ENCODE measurements around the gene CEACAM18. TPM values are rescaled to one million over a fixed set of nuclear protein-coding genes. Genes with fewer than 3 reads are reported as not detected.

Gene CEACAM18
- not detected for total RNA-seq

- no peaks in the 10 kb centered on the region for H3K27me3 ChIP-seq
- H3K4me3 ChIP-seq: no peak within 1 kb of the TSS
- ATAC-seq (no peak), DNase-seq (no peak)
- no peaks in the 10 kb centered on the region for H3K4me1 ChIP-seq
- TF ChIP-seq, protein P1, sequence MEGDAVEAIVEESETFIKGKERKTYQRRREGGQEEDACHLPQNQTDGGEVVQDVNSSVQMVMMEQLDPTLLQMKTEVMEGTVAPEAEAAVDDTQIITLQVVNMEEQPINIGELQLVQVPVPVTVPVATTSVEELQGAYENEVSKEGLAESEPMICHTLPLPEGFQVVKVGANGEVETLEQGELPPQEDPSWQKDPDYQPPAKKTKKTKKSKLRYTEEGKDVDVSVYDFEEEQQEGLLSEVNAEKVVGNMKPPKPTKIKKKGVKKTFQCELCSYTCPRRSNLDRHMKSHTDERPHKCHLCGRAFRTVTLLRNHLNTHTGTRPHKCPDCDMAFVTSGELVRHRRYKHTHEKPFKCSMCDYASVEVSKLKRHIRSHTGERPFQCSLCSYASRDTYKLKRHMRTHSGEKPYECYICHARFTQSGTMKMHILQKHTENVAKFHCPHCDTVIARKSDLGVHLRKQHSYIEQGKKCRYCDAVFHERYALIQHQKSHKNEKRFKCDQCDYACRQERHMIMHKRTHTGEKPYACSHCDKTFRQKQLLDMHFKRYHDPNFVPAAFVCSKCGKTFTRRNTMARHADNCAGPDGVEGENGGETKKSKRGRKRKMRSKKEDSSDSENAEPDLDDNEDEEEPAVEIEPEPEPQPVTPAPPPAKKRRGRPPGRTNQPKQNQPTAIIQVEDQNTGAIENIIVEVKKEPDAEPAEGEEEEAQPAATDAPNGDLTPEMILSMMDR (IDR thresholded peaks at IDR 0.05): no peak
- intact Hi-C loops (cut with DNase I): loop anchor here (10.0 kb wide), 1 partner anchor 176 kb away; no protein-coding TSS in a partner anchor
- H3K9me3 ChIP-seq: no peaks in the 10 kb centered on the region
- no peaks in the 10 kb centered on the region for H3K36me3 ChIP-seq (replicated peaks in 1 of 2; ENCODE audit: insufficient read depth in 1 of 2, low read depth in 2 of 2)
- no peak within 1 kb of the TSS for H3K27ac ChIP-seq
- 51 to 55% methylated on average over 15 to 17 of the region's 17 CpGs for WGBS, 2 donors
These were observed at the start of gene CEACAM18 for GRCh38 chr19:51478381-51479234. CEACAM18 (plus strand) TSS chr19:51478539.

DNA sequence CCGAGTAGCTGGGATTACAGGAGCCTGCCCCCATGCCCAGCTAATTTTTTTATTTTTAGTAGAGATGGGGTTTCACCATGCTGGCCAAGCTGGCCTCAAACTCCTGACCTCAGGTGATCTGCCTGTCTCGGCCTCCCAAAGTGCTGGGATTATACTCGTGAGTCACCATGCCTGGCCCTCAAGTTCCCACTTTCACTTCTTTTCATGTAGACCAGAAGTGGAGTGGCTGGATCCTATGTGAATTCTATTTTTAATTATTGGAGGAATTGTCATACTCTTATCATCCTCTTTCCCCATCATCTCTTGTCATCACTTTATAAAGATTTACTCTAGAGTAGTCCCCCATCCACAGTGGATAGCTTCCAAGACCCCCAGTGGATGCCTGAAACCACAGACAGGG lies 48.1 kb upstream of the CEACAM18 start:
- Histone ChIP-seq H3K9me3 (no peaks in the 10 kb centered on the region), H3K4me1 (no peaks in the 10 kb centered on the region), H3K27me3 (no peaks in the 10 kb centered on the region), H3K4me3 (no peak overlapping the region), H3K27ac (no peak overlapping the region), H3K36me3 (replicated peaks in 1 of 2; ENCODE audit: insufficient read depth in 1 of 2, low read depth in 2 of 2) (no peaks in the 10 kb centered on the region)
- TF ChIP-seq POLR2A (IDR thresholded peaks at IDR 0.05): no peak
- TF ChIP-seq, protein P1 (IDR thresholded peaks at IDR 0.05): no peak
- WGBS, 2 donors: 32 to 34% methylated on average over 3 of the region's 3 CpGs
- peak in 1 of 4 donors; percentile 12 for DNase-seq
- intact Hi-C loops (cut with DNase I): no loop called here
- no peak for ATAC-seq

DNA sequence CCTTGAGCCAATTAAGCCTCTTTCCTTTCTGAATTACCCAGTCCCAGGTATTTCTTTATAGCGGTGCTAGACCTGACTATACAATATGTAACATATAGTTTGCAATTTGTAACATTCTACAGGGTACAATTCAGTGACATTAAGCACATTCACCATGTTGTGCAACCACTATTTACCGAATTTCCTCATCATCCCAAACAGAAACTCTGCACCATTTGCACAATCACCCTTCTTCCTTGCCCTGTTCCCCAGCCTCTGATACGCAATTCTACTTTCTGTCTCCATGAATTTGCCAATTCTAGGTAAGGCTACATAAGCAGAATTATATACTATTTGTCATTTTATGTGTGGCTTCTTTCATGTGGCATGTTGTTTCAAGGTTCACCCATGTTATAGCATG lies 47.2 kb upstream of the CEACAM18 start:
- Histone ChIP-seq H3K27me3 (no peaks in the 10 kb centered on the region), H3K9me3 (no peaks in the 10 kb centered on the region), H3K27ac (no peak overlapping the region), H3K4me3 (no peak overlapping the region), H3K36me3 (replicated peaks in 1 of 2; ENCODE audit: insufficient read depth in 1 of 2, low read depth in 2 of 2) (no peaks in the 10 kb centered on the region), H3K4me1 (no peaks in the 10 kb centered on the region)
- intact Hi-C loops (cut with DNase I): no loop called here
- no peak for TF ChIP-seq POLR2A (IDR thresholded peaks at IDR 0.05)
- TF ChIP-seq, protein P1 (IDR thresholded peaks at IDR 0.05): no peak
- 30 to 33% methylated on average over 3 of the region's 3 CpGs for WGBS, 2 donors
- ATAC-seq (no peak), DNase-seq (peak in 1 of 4 donors; percentile 18)

- 43 to 46% methylated on average over 4 of the region's 4 CpGs for WGBS, 2 donors
- Histone ChIP-seq H3K4me3 (no peak overlapping the region), H3K27me3 (no peaks in the 10 kb centered on the region), H3K4me1 (no peaks in the 10 kb centered on the region), H3K36me3 (replicated peaks in 1 of 2; ENCODE audit: insufficient read depth in 1 of 2, low read depth in 2 of 2) (no peaks in the 10 kb centered on the region), H3K9me3 (no peaks in the 10 kb centered on the region), H3K27ac (no peak overlapping the region)
- no peak for DNase-seq
- intact Hi-C loops (cut with DNase I): no loop called here
- no peak for TF ChIP-seq POLR2A (IDR thresholded peaks at IDR 0.05)
- ATAC-seq: no peak
These were observed 45.3 kb upstream of the CEACAM18 start for GRCh38 chr19:51433043-51433442.

DNA sequence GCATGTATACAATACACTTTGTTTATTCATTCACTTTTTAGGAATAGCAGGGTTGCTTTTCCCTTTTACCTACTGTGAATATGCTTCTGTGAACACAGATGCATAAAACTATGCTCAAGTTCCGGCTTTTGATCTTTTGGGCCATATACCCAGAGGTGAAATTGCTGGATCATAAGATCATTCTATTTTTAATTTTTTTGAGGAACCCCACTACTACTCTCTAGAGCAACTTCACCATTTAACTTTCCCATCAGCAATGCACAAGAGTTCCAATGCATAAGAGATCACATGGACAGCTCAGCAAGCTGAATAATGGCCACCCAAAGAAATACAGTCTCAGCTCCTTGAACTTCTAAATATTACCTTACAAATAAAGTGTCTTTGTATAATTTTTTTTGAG lies 43.9 kb upstream of the CEACAM18 start:
- 40 to 49% methylated on average over 1 of the region's 1 CpG for WGBS, 2 donors
- no peak overlapping the region for H3K27ac ChIP-seq
- intact Hi-C loops (cut with DNase I): no loop called here
- no peak for DNase-seq
- TF ChIP-seq POLR2A (IDR thresholded peaks at IDR 0.05): no peak
- TF ChIP-seq, protein P1 (IDR thresholded peaks at IDR 0.05): no peak
- H3K4me3 ChIP-seq: no peak overlapping the region
- no peak for ATAC-seq
- no peaks in the 10 kb centered on the region for H3K4me1 ChIP-seq
- no peaks in the 10 kb centered on the region for H3K9me3 ChIP-seq
- peaks cover 0 to under 1% of the 10 kb centered on the region in 2 donors for H3K27me3 ChIP-seq
- H3K36me3 ChIP-seq (replicated peaks in 1 of 2; ENCODE audit: insufficient read depth in 1 of 2, low read depth in 2 of 2): no peaks in the 10 kb centered on the region

All from body of pancreas (tissue), 4 donors.